Fibroblast of skin of scalp (primary cell): ENCODE data around the gene PTPRN2.
"Not testable (repeated sequence)": the region's sequence is repeated elsewhere in the genome, so short reads cannot be mapped to it uniquely, and the experiment has no call there.

Experiments
- DNase-seq: peaks from one replicate; pipeline ENCODE4 v3.0.0-alpha.2; 2013

PTPRN2 gene

DNA sequence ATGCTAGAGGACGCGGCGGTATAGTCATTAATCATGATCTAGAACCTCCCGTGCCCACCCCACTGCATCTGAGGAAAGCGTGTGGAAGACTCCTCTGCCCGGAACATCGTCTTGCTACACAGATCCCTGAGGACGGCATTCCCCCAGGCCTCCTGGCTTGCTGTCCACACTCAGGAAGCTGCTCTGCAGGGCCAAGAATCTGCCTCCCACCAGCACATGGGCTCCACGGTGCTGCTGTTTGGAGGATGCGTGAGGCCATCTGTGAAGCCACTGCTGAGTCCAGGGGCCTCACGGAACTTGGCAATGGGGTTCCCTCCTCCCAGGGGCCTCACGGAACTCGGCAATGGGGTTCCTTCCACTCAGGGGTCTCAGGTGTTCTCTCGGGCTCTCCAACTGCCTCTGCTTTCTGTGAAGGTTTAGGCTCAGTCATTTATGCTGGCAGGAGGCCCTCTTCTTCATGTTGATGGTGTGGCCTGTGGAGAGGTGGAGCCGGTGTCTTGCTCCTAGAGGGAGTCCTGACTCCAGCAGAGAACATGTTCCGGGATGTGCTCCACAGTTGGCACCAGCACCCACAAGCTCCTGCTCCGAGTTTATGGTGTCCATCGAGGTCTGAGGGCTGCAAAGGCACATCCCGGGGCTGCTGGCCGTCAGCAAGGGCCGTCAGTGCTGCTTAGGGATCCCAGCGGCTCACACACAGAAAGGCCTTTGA is 977.5 kb downstream of the PTPRN2 start:
- no peak for DNase-seq

DNA sequence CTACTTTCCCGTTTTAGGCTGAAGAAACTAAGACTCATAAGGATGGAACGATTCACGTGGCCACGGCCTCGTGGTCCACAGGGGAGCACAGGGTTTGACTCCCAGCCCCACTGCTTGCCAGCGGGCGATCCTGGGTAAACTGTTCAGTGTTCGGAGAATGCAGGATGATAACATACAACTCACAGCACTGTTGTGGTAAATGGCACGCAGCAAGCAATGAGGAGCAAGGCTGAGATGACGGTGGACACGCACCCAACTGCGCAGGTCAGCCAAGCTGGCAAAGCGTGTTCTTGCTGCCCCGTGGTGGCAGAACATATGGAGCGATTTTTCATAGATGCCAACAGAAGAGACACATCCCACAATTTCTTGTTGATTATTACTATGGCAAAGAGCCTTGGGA is 978.1 kb downstream of the PTPRN2 start:
- DNase-seq = no peak

DNA sequence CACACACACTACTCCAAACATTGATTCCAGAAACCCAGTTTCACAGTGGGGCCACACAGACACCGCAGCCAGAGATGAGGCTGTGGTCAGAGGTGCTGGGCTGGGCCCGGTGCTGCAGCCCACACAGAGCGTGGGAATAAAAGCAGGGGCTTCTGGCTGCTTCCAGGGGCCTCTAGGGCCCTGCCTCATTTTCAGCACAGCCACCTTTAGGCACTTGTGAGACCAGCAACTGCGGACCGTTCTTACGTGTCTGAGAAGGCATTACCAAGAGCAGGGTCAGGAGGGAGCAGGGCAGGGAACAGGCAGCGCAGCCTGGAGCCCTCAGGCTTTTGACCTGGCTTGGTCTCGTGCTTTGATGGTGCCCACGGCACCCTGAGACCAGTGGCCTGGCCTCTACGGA is 980.4 kb downstream of the PTPRN2 start:
- DNase-seq = no peak

DNA sequence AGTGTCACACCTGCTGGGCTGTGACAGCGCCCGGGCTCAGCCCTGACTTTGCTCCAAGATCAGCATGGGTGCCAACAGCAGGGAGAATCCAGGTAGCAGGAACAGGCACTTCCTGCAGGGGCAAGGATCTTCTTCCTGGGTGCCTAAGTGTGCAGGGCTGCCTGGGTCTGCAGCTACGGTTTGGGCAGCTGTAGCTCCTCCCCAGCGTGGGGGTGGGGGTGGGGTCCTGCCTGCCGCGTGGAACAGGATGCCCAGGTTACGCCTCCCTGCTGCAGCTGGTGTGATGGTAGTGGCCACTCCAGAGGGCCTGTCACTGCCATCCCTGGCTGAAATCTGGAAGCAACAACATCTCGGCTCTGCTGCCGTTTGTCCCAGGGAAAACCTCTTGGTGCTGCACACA is 981.5 kb downstream of the PTPRN2 start:
- no peak for DNase-seq

DNA sequence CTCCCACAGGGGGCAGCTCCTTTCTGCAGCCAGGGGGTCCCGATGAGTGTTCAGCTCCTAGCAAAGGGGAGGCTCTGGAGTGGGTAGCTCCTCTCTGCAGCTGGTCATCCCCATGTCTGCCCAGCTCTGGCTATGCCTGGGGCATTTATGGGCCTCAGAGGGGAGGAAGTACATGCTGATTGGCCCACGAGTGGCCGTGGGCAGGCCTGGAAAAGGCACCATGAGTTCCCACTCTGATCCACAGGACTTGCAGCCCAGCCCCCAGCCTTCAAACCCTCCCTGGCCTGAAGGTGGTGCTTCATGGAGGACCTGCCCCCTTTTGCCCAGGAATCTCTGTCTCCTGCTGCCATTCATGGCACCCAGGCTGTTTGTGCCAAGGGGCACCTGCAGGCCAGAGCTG is 982.0 kb downstream of the PTPRN2 start:
- no peak for DNase-seq

DNA sequence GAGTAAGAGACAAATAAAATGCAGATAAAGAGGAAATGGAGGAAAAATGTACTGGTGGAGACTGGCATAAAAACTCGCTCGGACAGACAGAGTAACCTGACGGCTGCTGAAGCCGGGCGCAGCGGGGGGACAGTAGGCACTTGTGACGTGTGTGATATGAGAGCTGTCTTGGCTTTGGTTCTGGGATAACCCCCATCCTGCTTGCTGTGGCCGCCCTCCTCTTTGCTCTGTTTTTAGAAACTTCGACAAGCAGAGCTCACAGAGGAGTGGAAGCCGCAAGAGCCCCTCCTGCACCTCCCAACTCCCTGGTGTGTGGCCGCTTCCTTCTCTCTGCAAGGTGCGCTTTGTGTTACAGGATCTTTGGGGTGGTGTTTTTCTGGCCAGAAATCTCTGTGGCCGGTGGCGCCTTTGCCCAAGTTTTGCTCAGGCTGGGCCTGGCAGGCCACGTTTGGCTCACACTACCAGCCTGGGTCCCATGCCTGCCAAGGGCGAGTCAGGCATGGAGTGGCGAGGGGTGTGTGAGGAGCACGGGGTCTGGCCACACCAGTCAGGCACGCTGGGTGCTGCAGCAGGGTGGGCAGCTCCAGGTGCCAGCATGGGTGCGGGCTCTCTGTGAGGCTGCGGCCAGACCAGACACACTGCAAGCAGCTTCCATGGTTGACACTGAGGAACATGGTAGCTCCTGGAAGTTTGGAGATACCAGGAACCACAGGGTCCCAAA is 982.8 kb downstream of the PTPRN2 start:
- DNase-seq = no peak

DNA sequence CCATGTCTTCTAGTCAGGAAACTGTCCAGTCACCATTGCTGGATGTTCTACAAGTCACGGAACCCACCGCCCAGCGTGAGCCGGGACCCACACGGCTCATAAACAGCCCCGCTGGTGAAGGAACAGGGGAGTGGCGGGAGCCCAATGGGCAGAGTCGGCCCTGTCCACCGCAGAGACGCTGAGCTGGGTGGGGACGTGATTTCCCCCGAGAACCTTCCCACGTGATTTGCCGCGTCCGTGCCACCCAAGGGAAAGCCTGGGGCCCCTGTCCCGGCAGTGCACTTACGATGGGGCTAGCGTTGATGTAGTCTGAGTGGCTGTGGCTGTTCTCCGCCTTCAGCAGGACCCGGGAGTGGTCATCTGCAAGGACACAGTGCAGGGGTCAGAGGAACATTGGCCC is 983.9 kb downstream of the PTPRN2 start:
- DNase-seq = no peak

DNA sequence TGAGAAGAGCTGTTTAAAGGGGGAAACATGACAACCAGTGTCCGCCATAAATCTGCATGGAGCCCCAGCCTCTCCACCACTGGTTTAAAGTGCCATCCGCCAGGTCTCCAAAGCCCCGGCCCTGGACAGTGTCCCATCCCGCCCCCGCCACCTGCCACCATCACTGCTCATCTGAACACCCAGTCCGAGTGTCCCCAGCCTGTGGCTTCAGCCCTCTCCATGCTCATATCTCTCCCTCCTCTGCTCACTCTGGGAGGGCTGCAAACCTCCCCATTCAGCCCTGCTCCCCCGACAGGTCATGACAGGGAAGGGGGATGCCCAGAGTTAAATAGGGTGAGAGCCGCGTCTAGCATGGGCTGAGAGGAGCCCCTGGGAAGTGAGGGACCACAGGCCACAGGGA is 984.6 kb downstream of the PTPRN2 start:
- no peak for DNase-seq

DNA sequence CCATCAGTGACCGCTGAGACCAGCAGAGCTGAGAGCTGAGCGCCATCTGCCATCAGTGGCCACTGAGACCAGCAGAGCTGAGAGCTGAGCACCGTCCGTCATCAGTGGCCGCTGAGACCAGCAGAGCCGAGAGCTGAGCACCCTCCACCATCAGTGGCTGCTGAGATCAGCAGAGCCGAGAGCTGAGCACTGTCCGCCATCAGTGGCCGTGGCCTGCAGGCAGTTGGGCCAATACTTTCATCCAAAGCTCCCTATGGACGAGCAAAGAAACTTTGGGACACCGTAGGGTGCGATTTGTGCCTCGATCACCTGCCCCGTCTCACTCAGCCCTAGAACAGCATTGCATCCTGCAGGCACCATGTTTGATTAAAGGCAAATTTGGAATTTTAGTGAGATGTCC is 985.0 kb downstream of the PTPRN2 start:
- no peak for DNase-seq

DNA sequence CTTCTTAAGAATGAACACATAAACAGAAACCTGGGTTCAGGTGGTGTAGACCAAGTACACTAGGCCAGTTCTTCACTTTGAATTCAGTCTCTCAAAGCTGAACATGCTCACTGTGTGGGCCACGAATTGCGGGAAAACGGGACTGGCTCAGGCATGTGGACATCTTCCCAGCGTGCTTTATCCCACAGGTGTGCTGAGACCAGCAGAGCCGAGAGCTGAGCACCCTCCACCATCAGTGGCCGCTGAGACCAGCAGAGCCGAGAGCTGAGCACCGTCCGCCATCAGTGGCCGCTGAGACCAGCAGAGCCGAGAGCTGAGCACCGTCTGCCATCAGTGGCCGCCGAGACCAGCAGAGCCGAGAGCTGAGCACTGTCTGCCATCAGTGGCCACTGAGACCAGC is 985.5 kb downstream of the PTPRN2 start:
- DNase-seq = no peak

DNA sequence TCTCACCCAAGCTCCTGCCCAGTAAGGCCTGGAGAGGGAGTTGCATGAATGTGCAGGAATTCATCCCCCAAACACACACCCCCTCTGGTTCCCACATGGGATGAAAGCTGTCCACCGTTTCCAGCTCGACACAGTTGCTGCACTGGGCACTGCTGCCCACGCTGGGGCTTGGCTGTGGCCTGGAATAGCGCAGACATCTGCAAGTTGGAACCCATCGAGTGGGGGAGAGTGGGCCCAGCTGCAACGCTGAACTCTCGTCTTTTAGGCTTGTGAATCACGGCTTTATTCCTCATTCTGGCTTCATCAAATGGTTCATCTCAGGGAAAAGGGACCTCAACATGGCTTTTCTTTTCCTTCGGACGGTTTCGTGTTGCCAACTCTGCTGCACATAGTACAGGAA is 986.1 kb downstream of the PTPRN2 start:
- DNase-seq = no peak

DNA sequence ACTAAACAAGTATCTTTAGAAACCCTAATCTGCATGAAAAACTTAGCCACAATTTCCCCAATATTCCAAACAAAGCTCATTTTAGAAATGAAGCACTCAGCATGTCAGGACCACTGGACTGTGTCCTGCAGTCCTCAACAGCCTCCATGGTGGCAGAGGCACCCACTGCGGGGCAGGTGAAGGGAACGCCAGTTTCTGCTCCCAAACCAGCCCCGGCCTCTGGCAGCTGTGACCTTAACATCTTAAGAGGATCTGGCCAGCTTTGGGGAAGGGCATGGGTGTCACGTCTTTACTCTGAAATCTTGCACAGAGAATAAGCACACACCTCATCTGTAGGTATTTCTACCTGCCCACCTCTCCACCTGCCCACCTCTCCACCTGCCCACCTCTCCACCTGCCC is 988.1 kb downstream of the PTPRN2 start:
- no peak for DNase-seq

DNA sequence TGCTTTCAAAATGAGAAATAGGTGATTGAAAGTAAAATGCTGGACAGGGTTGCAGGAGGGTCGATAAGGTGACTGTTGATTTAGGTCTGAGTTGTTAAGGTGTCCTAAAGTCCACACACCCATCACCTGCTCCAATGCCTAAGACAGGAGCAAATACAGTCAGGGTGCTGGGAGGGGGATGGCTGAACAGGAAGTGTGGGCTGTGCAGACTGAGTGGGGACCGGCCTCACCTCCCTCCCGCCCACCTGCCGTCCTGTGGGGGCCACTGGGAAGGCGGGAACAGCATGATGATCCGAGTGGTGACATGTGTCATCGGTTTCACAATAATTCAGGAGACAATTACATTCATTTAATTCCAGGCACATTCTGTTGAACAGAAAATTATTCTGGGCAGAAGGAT is 990.1 kb downstream of the PTPRN2 start:
- DNase-seq = no peak

DNA sequence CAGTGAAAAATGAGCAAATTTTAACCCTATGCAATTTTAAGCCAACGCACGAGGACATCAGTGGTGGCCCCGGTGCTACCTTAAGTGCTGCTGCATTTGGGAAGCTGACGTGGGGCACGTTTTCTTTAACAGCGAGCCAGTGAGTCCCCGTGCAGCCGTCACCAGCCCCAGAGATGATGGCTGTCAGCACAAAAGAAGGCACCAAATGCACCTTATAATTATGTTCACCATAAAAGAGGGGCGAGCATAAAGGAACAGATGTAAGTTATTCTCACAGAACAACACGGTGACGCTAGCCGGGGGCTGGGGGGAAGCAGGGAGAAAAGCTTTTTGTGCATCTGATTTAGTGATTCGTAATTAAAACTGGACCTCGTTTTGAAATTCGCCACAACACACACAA is 990.7 kb downstream of the PTPRN2 start:
- no peak for DNase-seq

DNA sequence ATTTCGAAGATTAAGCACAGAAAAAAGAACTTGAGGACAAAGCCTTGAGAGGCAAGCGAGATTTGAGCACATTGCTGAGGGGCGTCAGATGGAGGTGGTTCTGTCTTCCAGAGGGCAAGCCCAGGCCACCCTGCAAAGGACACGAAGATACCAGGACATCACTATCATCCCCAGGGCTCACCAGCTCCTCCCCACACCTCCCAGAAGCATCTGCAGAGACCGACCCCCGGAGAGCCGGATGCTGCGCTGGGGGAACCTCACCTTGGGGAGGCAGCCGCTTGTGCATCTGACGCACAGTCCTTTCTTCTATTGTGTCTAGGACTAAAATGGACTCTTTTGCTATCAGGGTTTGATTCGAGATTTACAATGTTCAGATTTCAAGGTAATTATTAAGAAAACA is 991.2 kb downstream of the PTPRN2 start:
- no peak for DNase-seq

DNA sequence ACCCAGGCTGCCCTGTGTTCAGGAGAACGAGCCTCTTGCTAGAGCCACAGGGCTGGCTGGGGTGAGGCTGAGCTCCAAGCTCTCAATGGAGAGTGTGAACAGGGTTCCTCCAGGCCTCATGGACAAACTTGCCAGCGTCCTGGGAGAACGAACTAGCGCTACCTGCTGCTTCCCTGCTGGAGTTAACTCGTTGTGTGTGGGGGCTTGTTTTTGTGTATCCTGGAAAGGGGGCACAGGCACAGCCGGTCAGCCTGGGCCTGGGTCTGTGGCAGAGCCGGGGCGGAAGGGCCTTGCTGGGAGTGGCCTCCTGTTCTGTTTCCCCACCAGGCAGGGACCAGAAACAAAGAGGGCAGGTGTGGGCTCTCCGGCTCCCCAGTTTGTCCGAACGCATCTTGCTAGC is 991.6 kb downstream of the PTPRN2 start:
- no peak for DNase-seq

DNA sequence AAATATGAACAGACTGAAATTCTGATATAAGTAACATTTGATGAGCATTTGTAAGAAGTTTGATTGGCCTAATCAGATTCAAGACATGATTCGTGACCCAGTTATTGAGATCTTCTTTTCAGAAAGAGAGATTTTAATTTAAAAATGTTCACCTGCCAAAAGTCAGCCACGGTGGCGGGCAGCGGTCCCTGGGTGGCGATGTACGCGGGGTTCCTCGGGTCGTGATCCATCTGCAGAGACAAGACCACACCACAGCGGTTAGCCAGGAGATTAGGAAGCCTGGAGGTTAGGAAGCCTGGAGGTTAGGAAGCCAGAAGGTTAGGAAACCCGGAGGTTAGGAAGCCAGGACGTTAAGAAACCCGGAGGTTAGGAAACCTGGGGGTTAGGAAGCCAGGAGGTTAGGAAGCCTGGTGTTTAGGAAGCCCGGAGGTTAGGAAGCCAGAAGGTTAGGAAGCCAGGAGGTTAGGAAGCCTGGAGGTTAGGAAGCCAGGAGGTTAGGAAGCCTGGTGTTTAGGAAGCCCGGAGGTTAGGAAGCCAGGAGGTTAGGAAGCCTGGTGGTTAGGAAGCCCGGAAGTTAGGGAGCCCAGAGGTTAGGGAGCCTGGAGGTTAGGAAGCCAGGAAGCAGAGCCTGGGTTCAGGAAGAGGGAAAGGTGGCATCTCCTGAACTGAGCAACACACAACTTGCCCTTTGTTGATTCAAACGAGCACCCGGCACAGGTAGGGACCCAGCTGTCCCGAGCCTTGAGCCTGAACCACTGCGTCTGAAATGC is 992.4 kb downstream of the PTPRN2 start:
- DNase-seq = no peak

DNA sequence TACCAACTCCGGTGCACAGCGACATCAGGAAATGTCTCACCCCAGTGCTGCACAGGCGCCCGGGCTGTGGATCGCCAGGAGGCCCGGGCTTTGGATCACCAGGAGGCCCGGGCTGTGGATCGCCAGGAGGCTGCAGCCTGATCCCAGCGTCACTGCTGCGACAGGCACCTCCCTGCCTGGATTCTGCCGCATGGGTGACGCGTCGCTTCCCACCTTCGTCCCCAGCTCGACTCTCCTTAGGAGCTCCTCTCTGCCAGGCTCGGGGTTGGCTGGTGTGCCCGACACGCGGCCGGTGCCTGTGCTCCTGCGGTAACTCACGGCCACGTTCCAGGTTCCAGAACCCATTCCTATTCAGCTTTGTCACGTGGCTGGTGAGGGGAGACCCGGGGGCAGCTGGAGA is 993.3 kb downstream of the PTPRN2 start:
- DNase-seq = no peak

DNA sequence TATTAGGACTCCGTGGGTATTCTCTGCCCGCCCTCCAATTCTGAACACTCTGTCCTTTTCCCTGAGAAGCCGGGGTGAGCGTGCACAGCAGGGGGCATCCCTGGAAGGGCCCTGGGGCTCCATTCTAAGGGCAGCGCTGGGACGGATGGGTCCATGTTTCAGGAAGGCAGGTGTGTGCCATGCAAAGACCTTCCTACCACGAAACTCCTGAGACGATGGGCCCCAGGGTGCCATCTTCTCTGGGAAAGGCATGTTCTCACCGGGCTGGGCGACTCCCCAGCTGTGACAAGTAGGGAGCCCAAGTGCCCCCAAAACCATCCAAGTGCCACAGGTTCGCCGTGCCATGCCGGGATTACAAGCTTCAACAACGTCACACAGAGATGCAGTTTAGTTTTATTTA is 994.1 kb downstream of the PTPRN2 start:
- DNase-seq = no peak

DNA sequence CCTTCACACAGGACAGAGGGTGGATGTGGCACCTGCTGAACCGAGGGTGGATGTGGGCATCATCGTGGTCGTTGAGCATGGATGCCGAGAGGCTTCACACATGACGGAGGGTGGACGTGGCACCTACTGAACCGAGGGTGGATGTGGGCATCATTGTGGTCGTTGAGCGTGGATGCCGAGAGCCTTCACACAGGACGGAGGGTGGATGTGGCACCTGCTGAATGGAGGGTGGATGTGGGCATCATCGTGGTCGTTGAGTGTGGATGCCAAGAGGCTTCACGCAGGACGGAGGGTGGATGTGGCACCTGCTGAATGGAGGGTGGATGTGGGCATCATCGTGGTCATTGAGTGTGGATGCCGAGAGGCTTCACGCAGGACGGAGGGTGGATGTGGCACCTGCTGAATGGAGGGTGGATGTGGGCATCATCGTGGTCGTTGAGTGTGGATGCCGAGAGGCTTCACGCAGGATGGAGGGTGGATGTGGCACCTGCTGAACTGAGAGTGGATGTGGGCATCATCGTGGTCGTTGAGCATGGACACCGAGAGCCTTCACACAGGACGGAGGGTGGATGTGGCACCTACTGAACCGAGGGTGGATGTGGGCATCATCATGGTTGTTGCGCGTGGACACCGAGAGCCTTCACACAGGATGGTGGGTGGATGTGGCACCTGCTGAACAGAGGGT is 994.8 kb downstream of the PTPRN2 start:
- not testable (repeated sequence) for DNase-seq

DNA sequence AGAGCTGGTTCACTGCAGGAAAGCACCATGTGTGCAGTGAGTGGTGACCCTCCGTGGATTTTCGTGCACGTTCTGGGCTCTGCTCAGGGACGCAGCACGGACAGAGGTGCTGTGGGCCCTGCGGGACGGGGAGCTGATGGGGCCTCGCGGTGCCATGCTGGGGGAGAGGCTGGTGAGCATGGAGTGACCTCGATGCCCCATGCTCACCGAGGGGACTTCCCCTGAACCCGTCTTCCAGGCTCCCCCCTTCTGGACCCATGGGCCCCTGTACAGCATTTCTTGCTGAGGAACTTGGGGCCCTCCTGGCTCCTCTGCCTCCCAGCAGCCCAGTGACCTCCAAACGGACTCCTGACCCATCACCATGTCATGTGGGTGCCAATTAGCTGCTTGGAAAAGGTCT is 997.1 kb downstream of the PTPRN2 start:
- DNase-seq = no peak

DNA sequence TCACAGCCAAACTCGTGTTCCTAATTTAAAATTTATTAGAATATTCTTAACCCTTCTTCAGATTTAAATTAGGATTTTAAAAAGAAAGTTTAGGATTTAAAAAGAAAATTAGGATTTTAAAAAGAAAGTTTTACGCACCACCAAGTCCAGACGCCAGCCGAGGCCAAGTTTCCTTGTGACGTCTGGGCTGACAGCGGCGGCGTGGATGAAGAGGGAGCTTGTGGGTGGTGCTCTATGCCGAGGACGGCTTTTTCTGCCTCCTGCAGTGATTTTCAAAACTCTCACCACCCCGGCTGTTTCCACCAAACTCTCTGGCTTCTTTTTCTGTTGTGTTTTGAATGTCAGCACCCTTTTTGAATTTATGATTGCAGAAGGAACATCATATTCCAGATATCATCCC is 997.9 kb downstream of the PTPRN2 start:
- DNase-seq = no peak
